ENCODE data around the gene GALNT1.

DNA sequence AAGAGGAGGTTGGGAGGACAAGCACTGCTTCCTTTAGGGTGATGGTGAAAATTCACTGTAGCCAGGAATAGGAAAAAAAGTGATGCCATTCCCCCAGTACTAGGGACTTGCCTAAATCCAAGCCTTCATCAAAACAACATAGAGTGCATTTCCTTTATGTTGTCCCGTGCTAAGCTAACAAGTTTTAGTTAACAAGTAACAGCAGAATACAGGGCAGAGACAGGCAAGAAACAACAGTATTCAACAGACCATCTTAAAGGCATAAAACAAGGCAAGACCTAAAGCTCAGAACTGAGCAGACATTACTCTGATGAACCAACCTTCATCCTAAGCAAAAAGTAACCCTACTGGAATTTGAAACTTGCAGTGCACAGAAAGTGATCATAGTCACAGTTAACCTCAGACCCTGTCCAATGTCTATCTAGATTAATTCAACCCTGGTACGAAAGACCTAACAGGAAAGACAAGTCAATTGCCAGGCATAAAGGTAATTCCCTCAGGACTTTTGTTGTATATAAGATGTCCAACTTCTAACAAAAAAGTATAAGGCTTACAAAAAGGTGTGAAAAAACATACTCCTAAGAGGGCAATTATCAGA, 34.4 kb upstream of the GALNT1 start:
- TF ChIP-seq, protein P1, sequence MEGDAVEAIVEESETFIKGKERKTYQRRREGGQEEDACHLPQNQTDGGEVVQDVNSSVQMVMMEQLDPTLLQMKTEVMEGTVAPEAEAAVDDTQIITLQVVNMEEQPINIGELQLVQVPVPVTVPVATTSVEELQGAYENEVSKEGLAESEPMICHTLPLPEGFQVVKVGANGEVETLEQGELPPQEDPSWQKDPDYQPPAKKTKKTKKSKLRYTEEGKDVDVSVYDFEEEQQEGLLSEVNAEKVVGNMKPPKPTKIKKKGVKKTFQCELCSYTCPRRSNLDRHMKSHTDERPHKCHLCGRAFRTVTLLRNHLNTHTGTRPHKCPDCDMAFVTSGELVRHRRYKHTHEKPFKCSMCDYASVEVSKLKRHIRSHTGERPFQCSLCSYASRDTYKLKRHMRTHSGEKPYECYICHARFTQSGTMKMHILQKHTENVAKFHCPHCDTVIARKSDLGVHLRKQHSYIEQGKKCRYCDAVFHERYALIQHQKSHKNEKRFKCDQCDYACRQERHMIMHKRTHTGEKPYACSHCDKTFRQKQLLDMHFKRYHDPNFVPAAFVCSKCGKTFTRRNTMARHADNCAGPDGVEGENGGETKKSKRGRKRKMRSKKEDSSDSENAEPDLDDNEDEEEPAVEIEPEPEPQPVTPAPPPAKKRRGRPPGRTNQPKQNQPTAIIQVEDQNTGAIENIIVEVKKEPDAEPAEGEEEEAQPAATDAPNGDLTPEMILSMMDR (IDR thresholded peaks at IDR 0.05): no peak
- TF ChIP-seq POLR2A (IDR thresholded peaks at IDR 0.05): no peak
- TF ChIP-seq POLR2AphosphoS5 (IDR thresholded peaks at IDR 0.05): no peak
- no peak for TF ChIP-seq EP300 (IDR thresholded peaks at IDR 0.05)

Measured in gastroesophageal sphincter (tissue), 3 donors.